Naive thymus-derived CD4-positive, alpha-beta T cell (primary cell): Measurements from ENCODE around the gene CDK2AP2. TPM values are rescaled to one million over a fixed set of nuclear protein-coding genes. Genes with fewer than 3 reads are reported as not detected.

ENCODE experiments used
- ATAC-seq: fragments of 150-1000 bp; cut with Tn5 transposase; 2 replicates; pipeline ENCODE4 v1.10.0; 2021; ENCODE audit warnings: mild to moderate bottlenecking, moderate library complexity
- CTCF ChIA-PET: fragments of 350-600 bp; sonication (Branson Sonifier 250); formaldehyde crosslinking; loops from one replicate; lab custom pipeline; 2021; ENCODE audit warnings: antibody characterized with exemption; lab: Charles Lee
- POLR2A ChIA-PET: fragments of 350-600 bp; sonication (Branson Sonifier 250); formaldehyde crosslinking; loops from one replicate; lab custom pipeline; 2021; ENCODE audit warnings: antibody characterized with exemption, inconsistent platforms; lab: Charles Lee
- DNase-seq, 9 donors: peaks; one replicate each; pipeline versions ENCODE4 v3.0.0 to v3.0.0-alpha.2; 2020 to 2022; ENCODE audit warnings: mixed read lengths in 1 of 9
- H3K27ac ChIP-seq: one replicate; pipeline ENCODE4 v1.7.0; 2013; ENCODE audit warnings: mild to moderate bottlenecking, low read depth, low read length, moderate library complexity
- H3K27me3 ChIP-seq, 2 donors: one replicate each; pipeline ENCODE4 v1.7.0; 2013; ENCODE audit warnings: low read length in 2 of 2, mild to moderate bottlenecking in 2 of 2, moderate library complexity in 2 of 2; ENCODE audit not compliant: control insufficient read depth in 2 of 2, insufficient read depth in 2 of 2
- H3K36me3 ChIP-seq, 3 experiments: 1 replicate in 2 of 3; 2 replicates in 1 of 3; pipeline ENCODE4 v1.7.0; 2013; ENCODE audit warnings: low read length in 3 of 3, mild to moderate bottlenecking in 3 of 3, moderate library complexity in 1 of 3; ENCODE audit not compliant: insufficient read depth in 3 of 3, control insufficient read depth in 2 of 3
- H3K4me1 ChIP-seq, 2 donors: one replicate each; pipeline ENCODE4 v1.7.0; 2013; ENCODE audit warnings: low read length in 2 of 2, mild to moderate bottlenecking in 2 of 2, moderate library complexity in 1 of 2; ENCODE audit not compliant: control insufficient read depth in 2 of 2, insufficient read depth in 2 of 2
- H3K4me3 ChIP-seq: 2 replicates; pipeline ENCODE4 v1.7.0; 2013; ENCODE audit warnings: mild to moderate bottlenecking, low read length
- H3K9me3 ChIP-seq, 3 experiments: 1 replicate in 2 of 3; 2 replicates in 1 of 3; pipeline ENCODE4 v1.7.0; 2013; ENCODE audit warnings: low read length in 3 of 3; ENCODE audit not compliant: control insufficient read depth in 2 of 3
- H3K27ac Mint-ChIP-seq, 9 donors: one replicate each; pipeline ENCODE4 v1.8.0; 2020 to 2022; ENCODE audit warnings: mixed read lengths in 9 of 9, mild to moderate bottlenecking in 8 of 9, moderate library complexity in 5 of 9, inconsistent platforms in 2 of 9
- H3K27me3 Mint-ChIP-seq, 5 donors: one replicate each; pipeline ENCODE4 v1.8.0; 2021 to 2022; ENCODE audit warnings: mixed read lengths in 5 of 5, mild to moderate bottlenecking in 1 of 5
- H3K36me3 Mint-ChIP-seq, 5 donors: one replicate each; pipeline ENCODE4 v1.8.0; 2020 to 2022; ENCODE audit warnings: mixed read lengths in 5 of 5, mild to moderate bottlenecking in 3 of 5, inconsistent platforms in 1 of 5
- H3K4me1 Mint-ChIP-seq, 7 donors: one replicate each; pipeline ENCODE4 v1.8.0; 2020 to 2022; ENCODE audit warnings: mixed read lengths in 7 of 7, mild to moderate bottlenecking in 3 of 7, inconsistent platforms in 1 of 7
- H3K4me3 Mint-ChIP-seq, 10 donors: one replicate each; pipeline ENCODE4 v1.8.0; 2020 to 2022; ENCODE audit warnings: mild to moderate bottlenecking in 10 of 10, mixed read lengths in 10 of 10, moderate library complexity in 6 of 10, inconsistent platforms in 2 of 10
- H3K9me3 Mint-ChIP-seq, 11 donors: one replicate each; pipeline ENCODE4 v1.8.0; 2020 to 2022; ENCODE audit warnings: mixed read lengths in 11 of 11, mild to moderate bottlenecking in 4 of 11, inconsistent platforms in 1 of 11, moderate library complexity in 1 of 11
- intact Hi-C, 2 donors: fragments of 100-400 bp; cut with micrococcal nuclease; formaldehyde crosslinking; loops; one replicate each; pipeline ENCODE4 v1.15.1; 2023
- polyA plus RNA-seq, 2 donors: library from polyadenylated mRNA; unstranded; fragments of 300-500 nt; fragmentation: Illumina TruSeq; gene quantifications; one replicate each; pipeline ENCODE4 v1.2.3, GENCODE V29; 2021
- total RNA-seq, 6 experiments: library from RNA in 5 of 6; stranded (reverse) in 5 of 6; gene quantifications; 1 replicate in 5 of 6; 2 replicates in 1 of 6; pipeline ENCODE4 v1.2.3 and lab custom pipeline; 2021 to 2026

Gene CDK2AP2
- total and polyA plus RNA-seq, 7 experiments from 2014 or later, result 31.0 to 168 (median 64.5) TPM

DNA sequence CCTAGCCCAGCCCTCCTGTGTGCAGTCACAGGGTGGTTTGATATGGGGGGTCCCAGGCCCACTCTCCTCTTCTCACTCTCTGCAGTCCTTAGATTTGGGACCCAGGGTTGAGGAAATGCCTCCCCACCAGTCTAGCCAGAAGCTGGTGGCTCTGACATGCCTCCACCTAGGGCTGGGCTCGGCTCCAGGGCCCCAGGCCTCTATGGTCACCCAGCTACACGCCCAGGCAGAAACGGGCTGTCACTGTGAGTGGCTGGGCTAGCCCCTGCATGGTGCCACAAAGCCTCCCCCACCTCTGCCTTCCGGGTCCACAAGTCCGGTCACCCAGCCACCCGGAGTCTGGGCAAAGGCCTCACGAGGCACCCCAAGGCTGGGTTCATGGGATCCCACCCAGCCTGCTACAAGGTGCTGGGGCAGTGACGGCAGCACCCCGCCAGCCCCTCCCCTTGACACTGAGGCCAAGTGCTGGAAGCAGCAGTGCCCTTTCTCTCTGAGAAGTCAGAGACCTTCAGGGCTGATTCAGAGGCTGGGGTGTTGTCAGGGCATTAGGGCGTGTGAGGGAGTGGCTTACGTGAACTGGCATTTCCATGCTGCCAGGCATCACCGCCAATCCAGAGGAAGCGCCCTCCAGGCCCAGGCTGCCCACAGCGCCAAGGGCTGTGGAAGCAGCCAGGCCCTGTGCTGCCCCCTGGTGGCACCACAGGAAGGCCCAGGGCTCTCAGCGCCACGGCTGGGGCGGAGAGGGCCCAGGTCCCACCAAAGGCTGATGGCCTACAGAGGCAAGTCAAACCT lies 2.2 kb downstream of the CDK2AP2 start:
- ChIA-PET CTCF (interaction anchor here (0.6 to 1.3 kb wide), 8 partner anchors 19 to 149 kb away, joined by 3 to 6 read pairs (median 3); partner anchors contain the start of gene PPP1CA), POLR2A (interaction anchor here (0.6 to 5.0 kb wide), 18 partner anchors 21 to 387 kb away, joined by 3 to 40 read pairs (median 4); partner anchors contain the start of genes AIP, KDM2A, POLD4 and PPP1CA)
- Histone ChIP-seq H3K36me3 (peaks cover 0 to 26% (median 6%) of the 10 kb centered on the region in 3 experiments), H3K9me3 (no peaks in the 10 kb centered on the region), H3K27ac (peak overlapping the region; percentile 96), H3K27me3 (no peaks in the 10 kb centered on the region), H3K4me3 (peak overlapping the region; percentile 81), H3K4me1 (peaks cover 40 to 45% of the 10 kb centered on the region in 2 donors)
- Mint-ChIP-seq H3K27ac (peak overlapping the region; percentile 84 to 98 (median 93)), H3K36me3 (peaks cover 3 to 23% (median 5%) of the 10 kb centered on the region in 5 donors), H3K27me3 (peaks cover 0 to 5% (median 0%) of the 10 kb centered on the region in 5 donors), H3K4me1 (peaks cover 31 to 54% (median 46%) of the 10 kb centered on the region in 7 donors), H3K4me3 (peak overlapping the region; percentile 89 to 95 (median 90)), H3K9me3 (peaks cover 0 to 5% (median 0%) of the 10 kb centered on the region in 11 donors)
- ATAC-seq (peak; percentile 69), DNase-seq (peak; percentile 84 to 91 (median 88))
- intact Hi-C loops, result loop anchor here (1.0 to 5.0 kb wide), 12 partner anchors 22 to 1188 kb away; partner anchors contain the start of genes PTPRCAP (in 2 of the 2), CD248 (in 1 of the 2), GRK2 (in 1 of the 2) and POLD4 (in 1 of the 2)

- ChIA-PET POLR2A (interaction anchor here (0.7 to 5.0 kb wide), 14 partner anchors 20 to 152 kb away, joined by 3 to 40 read pairs (median 4); partner anchors contain the start of genes AIP, POLD4, PPP1CA and PTPRCAP), CTCF (interaction anchor here (0.6 to 1.3 kb wide), 9 partner anchors 18 to 148 kb away, joined by 3 to 6 read pairs (median 3); partner anchors contain the start of gene PPP1CA)
- Histone ChIP-seq H3K36me3 (peaks cover 0 to 33% (median 6%) of the 10 kb centered on the region in 3 experiments), H3K27ac (peak within 1 kb of the TSS; percentile 96), H3K4me3 (peak within 1 kb of the TSS; percentile 81), H3K4me1 (peaks cover 40 to 45% of the 10 kb centered on the region in 2 donors), H3K9me3 (no peaks in the 10 kb centered on the region), H3K27me3 (no peaks in the 10 kb centered on the region)
- peak within 1 kb of the TSS; percentile 84 to 98 (median 93) for H3K27ac Mint-ChIP-seq
- intact Hi-C loops, result loop anchor here (5.0 kb wide), 4 partner anchors 238 to 1188 kb away; partner anchors contain the start of genes CD248 (in 1 of the 2), GRK2 (in 1 of the 2) and RBM14 (in 1 of the 2)
- peak; percentile 22 for ATAC-seq
- peaks cover 0 to 5% (median 0%) of the 10 kb centered on the region in 11 donors for H3K9me3 Mint-ChIP-seq
- H3K27me3 Mint-ChIP-seq, result peaks cover 0 to 2% (median 0%) of the 10 kb centered on the region in 5 donors
- H3K36me3 Mint-ChIP-seq, result peaks cover 8 to 29% (median 8%) of the 10 kb centered on the region in 5 donors
- peaks cover 35 to 57% (median 50%) of the 10 kb centered on the region in 7 donors for H3K4me1 Mint-ChIP-seq
- peak; percentile 50 to 90 (median 63) for DNase-seq
- H3K4me3 Mint-ChIP-seq, result peak within 1 kb of the TSS; percentile 89 to 95 (median 91)
These were observed 2.9 kb downstream of the CDK2AP2 start, which contains the start of gene PITPNM1 for GRCh38 chr11:67504950-67505581. PITPNM1 (minus strand) TSS chr11:67505363; CDS start chr11:67504180, 1,183 bp downstream.

DNA sequence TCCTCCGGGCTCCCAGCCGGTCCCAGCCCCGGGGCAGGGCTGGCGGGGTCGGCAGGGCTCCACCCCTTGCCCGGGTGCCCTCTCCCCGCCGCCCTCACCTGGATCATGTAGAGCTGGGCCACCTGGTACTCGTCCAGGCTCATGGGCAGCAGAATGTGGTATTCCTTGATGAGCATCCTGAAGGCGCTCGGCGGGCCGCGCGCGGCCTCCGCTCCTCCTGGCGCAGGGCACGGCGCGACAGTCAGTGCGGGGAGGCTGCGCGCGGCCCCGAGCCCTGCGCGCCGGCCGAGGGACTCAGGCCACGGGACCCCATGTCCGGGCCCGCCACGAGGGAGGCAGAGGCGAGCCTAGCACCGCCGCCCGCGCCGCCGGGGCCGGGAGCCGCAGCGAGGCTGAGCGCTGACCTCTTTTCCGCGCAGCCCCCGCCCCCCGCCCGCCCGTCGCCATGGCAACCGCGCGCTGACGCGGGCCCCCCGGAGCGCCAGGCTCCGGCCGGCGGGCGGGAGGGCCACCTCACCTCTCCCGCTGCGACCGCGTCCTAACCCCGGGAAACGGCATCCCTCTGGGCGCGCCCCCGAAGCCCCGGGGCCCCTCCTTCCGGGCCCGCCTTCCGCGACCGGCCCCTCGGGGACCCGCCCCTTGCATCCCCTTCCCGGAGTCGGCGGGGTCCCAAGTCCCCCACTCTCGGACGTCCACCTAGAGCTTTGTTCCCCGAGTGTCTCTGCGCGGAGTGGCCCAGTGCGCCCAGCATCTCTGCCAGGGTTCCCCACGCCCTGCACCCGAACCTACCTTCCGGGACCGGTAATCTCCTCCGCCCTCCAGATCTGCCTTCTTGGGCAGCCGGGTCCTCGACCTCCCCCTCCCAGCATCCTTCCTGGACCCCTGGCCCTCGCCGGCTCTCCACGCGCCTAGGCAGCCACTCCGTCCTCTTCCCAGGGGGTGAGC lies 3.7 kb downstream of the CDK2AP2 start:
- POLR2A ChIA-PET, result interaction anchor here (0.8 to 5.0 kb wide), 9 partner anchors 14 to 148 kb away, joined by 3 to 40 read pairs (median 5); partner anchors contain the start of genes AIP, PPP1CA, PTPRCAP and TMEM134
- H3K4me1 ChIP-seq, result peaks cover 40 to 45% of the 10 kb centered on the region in 2 donors
- Mint-ChIP-seq H3K36me3 (peaks cover 8 to 33% (median 11%) of the 10 kb centered on the region in 5 donors), H3K27ac (peak overlapping the region; percentile 31 to 98 (median 87)), H3K27me3 (peaks cover 0 to 2% (median 0%) of the 10 kb centered on the region in 5 donors), H3K4me3 (peak overlapping the region; percentile 87 to 95 (median 91)), H3K9me3 (peaks cover 0 to 5% (median 0%) of the 10 kb centered on the region in 11 donors), H3K4me1 (peaks cover 35 to 54% (median 50%) of the 10 kb centered on the region in 7 donors)
- CTCF ChIA-PET, result interaction anchor here (0.6 to 1.3 kb wide), 3 partner anchors 103 to 147 kb away, joined by 3 to 4 read pairs (median 3); partner anchors contain the start of gene PPP1CA
- no peak for ATAC-seq
- H3K9me3 ChIP-seq, result no peaks in the 10 kb centered on the region
- DNase-seq, result peak in 5 of 9 donors; percentile 28 to 58 (median 30)
- no peaks in the 10 kb centered on the region for H3K27me3 ChIP-seq
- H3K36me3 ChIP-seq, result peaks cover 0 to 39% (median 6%) of the 10 kb centered on the region in 3 experiments
- H3K27ac ChIP-seq, result peak overlapping the region; percentile 96
- intact Hi-C loops, result no loop called here
- H3K4me3 ChIP-seq, result peak overlapping the region; percentile 81

GRCh38 chr11:67503119-67504004 lies 4.6 kb downstream of the CDK2AP2 start:
- Mint-ChIP-seq H3K36me3 (peaks cover 8 to 33% (median 11%) of the 10 kb centered on the region in 5 donors), H3K27ac (peak overlapping the region; percentile 2 to 83 (median 72)), H3K4me3 (peak overlapping the region; percentile 48 to 95 (median 76)), H3K27me3 (no peaks in the 10 kb centered on the region), H3K9me3 (peaks cover 0 to 3% (median 0%) of the 10 kb centered on the region in 11 donors), H3K4me1 (peaks cover 28 to 46% (median 43%) of the 10 kb centered on the region in 7 donors)
- POLR2A ChIA-PET, result interaction anchor here (0.8 to 5.0 kb wide), 5 partner anchors 12 to 103 kb away, joined by 3 to 28 read pairs (median 4); partner anchors contain the start of genes PPP1CA and TMEM134
- Histone ChIP-seq H3K27ac (peak overlapping the region; percentile 96), H3K36me3 (peaks cover 0 to 46% (median 6%) of the 10 kb centered on the region in 3 experiments), H3K27me3 (no peaks in the 10 kb centered on the region), H3K4me1 (peaks cover 35 to 39% of the 10 kb centered on the region in 2 donors), H3K9me3 (no peaks in the 10 kb centered on the region), H3K4me3 (peak overlapping the region; percentile 20)
- intact Hi-C loops, result no loop called here
- CTCF ChIA-PET, result interaction anchor here (0.5 kb wide), 1 partner anchor 111 kb away, joined by 3 read pairs; no protein-coding TSS in a partner anchor
- DNase-seq (no peak), ATAC-seq (no peak)
